GM21619 (cell line): Measurements from ENCODE around the gene PCDHB14.
"Not testable (repeated sequence)": the region's sequence is repeated elsewhere in the genome, so short reads cannot be mapped to it uniquely, and the experiment has no call there.

Experiments used
- ATAC-seq: cut with Tn5 transposase; IDR thresholded peaks from one replicate; pipeline ENCODE4 v1.9.1; 2021; ENCODE audit not compliant: unreplicated experiment

The PCDHB14 gene

DNA sequence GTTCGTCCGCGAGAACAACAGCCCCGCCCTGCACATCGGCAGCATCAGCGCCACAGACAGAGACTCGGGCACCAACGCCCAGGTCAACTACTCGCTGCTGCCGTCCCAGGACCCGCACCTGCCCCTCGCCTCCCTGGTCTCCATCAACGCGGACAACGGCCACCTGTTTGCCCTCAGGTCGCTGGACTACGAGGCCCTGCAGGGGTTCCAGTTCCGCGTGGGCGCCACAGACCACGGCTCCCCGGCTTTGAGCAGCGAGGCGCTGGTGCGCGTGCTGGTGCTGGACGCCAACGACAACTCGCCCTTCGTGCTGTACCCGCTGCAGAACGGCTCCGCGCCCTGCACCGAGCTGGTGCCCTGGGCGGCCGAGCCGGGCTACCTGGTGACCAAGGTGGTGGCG, 12.9 kb upstream of the PCDHB14 start:
- ATAC-seq = not testable (repeated sequence)

DNA sequence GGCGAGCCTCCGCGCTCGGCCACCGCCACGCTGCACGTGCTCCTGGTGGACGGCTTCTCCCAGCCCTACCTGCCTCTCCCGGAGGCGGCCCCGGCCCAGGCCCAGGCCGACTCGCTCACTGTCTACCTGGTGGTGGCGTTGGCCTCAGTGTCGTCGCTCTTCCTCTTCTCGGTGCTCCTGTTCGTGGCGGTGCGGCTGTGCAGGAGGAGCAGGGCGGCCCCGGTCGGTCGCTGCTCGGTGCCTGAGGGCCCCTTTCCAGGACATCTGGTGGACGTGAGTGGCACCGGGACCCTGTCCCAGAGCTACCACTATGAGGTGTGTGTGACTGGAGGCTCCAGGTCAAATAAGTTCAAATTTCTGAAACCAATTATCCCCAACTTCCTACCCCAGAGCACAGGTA, 12.3 kb upstream of the PCDHB14 start:
- ATAC-seq = not testable (repeated sequence)

DNA sequence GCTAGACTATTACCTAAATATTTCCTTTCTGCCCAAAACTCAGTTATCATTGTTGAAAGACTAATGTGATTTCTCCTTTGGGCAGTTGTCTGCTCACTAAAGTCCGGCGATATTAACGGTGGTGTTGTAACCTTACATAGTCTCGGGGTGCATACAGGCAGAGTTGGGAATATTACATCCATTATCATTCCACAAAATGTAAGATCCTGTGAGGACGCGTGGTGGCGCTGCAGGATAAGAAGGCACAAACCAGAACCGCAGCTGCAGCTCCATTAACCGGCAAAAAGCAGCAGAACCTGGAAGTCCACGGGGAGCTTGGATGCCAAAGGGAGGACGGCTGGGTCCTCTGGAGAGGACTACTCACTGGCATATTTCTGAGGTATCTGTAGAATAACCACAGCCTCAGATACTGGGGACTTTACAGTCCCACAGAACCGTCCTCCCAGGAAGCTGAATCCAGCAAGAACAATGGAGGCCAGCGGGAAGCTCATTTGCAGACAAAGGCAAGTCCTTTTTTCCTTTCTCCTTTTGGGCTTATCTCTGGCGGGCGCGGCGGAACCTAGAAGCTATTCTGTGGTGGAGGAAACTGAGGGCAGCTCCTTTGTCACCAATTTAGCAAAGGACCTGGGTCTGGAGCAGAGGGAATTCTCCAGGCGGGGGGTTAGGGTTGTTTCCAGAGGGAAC, 9.3 kb upstream of the PCDHB14 start, which contains the start of gene PCDHB13:
TSS of gene PCDHB13 (plus strand) at position 264 of the 684 bp plus-strand sequence. CDS start at position 469, 205 bp downstream.
- not testable (repeated sequence) for ATAC-seq

DNA sequence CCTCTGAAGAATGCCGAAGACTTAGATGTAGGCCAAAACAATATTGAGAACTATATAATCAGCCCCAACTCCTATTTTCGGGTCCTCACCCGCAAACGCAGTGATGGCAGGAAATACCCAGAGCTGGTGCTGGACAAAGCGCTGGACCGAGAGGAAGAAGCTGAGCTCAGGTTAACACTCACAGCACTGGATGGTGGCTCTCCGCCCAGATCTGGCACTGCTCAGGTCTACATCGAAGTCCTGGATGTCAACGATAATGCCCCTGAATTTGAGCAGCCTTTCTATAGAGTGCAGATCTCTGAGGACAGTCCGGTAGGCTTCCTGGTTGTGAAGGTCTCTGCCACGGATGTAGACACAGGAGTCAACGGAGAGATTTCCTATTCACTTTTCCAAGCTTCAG, 8.6 kb upstream of the PCDHB14 start:
- not testable (repeated sequence) for ATAC-seq

DNA sequence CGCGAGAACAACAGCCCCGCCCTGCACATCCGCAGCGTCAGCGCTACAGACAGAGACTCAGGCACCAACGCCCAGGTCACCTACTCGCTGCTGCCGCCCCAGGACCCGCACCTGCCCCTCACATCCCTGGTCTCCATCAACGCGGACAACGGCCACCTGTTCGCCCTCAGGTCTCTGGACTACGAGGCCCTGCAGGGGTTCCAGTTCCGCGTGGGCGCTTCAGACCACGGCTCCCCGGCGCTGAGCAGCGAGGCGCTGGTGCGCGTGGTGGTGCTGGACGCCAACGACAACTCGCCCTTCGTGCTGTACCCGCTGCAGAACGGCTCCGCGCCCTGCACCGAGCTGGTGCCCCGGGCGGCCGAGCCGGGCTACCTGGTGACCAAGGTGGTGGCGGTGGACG, 7.6 kb upstream of the PCDHB14 start:
- not testable (repeated sequence) for ATAC-seq

DNA sequence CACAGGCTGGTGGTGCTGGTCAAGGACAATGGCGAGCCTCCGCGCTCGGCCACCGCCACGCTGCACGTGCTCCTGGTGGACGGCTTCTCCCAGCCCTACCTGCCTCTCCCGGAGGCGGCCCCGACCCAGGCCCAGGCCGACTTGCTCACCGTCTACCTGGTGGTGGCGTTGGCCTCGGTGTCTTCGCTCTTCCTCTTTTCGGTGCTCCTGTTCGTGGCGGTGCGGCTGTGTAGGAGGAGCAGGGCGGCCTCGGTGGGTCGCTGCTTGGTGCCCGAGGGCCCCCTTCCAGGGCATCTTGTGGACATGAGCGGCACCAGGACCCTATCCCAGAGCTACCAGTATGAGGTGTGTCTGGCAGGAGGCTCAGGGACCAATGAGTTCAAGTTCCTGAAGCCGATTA, 7.1 kb upstream of the PCDHB14 start:
- not testable (repeated sequence) for ATAC-seq

DNA sequence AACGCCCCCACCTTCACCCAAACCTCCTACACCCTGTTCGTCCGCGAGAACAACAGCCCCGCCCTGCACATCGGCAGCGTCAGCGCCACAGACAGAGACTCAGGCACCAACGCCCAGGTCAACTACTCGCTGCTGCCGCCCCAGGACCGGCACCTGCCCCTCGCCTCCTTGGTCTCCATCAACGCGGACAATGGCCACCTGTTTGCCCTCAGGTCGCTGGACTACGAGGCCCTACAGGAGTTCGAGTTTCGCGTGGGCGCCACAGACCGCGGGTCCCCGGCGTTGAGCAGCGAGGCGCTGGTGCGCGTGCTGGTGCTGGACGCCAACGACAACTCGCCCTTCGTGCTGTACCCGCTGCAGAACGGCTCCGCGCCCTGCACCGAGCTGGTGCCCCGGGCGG, 1.7 kb downstream of the PCDHB14 start:
- not testable (repeated sequence) for ATAC-seq

DNA sequence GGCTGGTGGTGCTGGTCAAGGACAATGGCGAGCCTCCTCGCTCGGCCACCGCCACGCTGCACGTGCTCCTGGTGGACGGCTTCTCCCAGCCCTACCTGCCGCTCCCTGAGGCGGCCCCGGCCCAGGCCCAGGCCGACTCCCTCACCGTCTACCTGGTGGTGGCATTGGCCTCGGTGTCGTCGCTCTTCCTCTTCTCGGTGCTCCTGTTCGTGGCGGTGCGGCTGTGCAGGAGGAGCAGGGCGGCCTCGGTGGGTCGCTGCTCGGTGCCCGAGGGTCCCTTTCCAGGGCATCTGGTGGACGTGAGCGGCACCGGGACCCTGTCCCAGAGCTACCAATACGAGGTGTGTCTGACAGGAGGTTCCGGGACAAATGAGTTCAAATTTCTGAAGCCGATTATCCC, 2.3 kb downstream of the PCDHB14 start:
- not testable (repeated sequence) for ATAC-seq

DNA sequence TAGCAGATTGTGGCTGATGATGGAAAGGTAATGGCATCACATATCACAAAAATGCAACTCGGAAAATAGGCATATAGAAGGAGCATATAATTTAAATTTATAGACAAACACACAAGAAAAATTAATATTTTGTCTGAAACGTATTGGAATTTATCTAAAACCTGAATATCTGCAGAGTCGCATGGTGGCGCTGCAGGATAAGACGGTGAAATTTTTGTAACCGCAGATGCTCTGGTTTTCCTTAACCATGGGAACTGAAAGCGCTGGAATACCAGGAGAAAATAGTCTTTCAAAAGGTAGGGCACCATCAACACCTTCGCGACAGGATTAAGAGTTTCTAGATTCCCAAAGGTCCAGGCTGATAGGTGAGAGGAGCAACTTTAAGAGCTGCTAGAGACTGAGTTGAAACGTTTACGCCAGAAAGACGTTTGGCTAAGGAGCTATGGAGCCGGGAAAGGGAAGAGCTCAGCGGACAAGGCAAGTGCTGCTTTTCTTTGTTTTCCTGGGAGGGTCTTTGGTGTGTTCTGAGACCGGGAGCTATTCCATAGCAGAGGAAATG, 11.0 kb downstream of the PCDHB14 start:
- no peak for ATAC-seq

DNA sequence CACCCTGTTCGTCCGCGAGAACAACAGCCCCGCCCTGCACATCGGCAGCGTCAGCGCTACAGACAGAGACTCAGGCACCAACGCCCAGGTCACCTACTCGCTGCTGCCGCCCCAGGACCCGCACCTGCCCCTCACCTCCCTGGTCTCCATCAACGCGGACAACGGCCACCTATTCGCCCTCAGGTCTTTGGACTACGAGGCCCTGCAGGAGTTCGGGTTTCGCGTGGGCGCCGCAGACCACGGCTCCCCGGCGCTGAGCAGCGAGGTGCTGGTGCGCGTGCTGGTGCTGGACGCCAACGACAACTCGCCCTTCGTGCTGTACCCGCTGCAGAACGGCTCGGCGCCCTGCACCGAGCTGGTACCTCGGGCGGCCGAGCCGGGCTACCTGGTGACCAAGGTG, 12.8 kb downstream of the PCDHB14 start:
- not testable (repeated sequence) for ATAC-seq

DNA sequence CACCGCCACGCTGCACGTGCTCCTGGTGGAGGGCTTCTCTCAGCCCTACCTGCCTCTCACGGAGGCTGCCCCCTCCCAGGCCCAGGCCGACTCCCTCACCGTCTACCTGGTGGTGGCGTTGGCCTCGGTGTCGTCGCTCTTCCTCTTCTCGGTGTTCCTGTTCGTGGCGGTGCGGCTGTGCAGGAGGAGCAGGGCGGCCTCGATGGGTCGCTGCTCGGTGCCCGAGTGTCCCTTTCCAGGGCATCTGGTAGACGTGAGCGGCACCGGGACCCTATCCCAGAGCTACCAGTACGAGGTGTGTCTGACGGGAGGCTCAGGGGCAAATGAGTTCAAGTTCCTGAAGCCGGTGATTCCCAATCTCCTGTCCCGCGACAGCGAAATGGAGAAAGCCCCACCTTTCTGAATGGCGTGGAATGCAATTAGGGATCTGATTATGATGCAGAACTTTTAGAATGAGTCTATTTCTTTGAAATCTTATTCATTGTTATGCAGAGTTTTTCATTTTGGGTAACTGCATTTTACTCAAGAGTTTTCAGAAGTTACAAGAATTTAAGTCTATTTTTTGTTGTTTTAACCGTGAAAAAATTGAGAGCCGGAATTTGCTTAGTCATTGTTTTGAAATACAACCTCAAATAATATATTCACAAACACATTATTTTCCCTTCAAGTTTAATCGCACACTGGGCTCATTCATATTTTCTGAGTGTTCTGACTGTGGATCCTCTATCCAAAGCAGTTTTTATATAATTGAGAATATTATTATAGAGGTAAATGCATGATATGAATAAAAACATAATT, 13.6 kb downstream of the PCDHB14 start:
- no peak for ATAC-seq

DNA sequence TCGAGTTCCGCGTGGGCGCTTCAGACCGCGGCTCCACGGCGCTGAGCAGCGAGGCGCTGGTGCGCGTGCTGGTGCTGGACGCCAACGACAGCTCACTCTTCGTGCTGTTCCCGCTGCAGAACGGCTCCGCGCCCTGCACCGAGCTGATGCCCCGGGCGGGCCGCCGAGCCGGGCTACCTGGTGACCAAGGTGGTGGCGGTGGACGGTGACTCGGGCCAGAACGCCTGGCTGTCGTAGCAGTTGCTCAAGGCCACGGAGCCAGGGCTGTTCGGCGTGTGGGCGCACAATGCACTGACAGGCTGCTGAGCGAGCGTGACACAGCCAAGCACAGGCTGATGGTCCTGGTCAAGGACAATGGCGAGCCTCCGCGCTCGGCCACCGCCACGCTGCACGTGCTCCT, 18.4 kb downstream of the PCDHB14 start:
- ATAC-seq = no peak

DNA sequence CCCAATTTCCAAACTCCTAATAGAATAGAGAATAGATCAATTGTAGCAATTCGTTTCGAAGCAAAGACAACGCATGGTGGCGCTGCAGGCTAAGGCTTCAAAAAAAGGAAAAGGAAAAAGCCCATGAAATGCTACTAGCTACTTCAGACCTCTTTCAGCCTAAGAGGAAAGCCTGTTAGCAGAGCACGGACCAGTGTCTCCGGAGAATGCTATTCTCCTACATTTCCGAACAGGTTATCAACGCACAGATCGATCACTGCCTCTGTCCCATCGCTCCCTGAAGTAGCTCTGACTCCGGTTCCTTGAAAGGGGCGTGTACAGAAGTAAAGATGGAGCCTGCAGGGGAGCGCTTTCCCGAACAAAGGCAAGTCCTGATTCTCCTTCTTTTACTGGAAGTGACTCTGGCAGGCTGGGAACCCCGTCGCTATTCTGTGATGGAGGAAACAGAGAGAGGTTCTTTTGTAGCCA, 22.1 kb downstream of the PCDHB14 start, which contains the start of gene PCDHB15:
TSS of gene PCDHB15 (plus strand) at position 146 of the 468 bp plus-strand sequence. CDS start at position 330, 184 bp downstream.
- no peak for ATAC-seq

DNA sequence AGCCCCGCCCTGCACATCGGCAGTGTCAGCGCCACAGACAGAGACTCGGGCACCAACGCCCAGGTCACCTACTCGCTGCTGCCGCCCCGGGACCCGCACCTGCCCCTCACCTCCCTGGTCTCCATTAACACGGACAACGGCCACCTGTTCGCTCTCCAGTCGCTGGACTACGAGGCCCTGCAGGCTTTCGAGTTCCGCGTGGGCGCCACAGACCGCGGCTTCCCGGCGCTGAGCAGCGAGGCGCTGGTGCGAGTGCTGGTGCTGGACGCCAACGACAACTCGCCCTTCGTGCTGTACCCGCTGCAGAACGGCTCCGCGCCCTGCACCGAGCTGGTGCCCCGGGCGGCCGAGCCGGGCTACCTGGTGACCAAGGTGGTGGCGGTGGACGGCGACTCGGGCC, 23.8 kb downstream of the PCDHB14 start:
- ATAC-seq = not testable (repeated sequence)

DNA sequence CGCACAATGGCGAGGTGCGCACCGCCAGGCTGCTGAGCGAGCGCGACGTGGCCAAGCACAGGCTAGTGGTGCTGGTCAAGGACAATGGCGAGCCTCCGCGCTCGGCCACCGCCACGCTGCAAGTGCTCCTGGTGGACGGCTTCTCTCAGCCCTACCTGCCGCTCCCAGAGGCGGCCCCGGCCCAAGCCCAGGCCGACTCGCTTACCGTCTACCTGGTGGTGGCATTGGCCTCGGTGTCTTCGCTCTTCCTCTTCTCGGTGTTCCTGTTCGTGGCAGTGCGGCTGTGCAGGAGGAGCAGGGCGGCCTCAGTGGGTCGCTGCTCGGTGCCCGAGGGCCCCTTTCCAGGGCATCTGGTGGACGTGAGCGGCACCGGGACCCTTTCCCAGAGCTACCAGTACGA, 24.3 kb downstream of the PCDHB14 start:
- ATAC-seq = not testable (repeated sequence)

DNA sequence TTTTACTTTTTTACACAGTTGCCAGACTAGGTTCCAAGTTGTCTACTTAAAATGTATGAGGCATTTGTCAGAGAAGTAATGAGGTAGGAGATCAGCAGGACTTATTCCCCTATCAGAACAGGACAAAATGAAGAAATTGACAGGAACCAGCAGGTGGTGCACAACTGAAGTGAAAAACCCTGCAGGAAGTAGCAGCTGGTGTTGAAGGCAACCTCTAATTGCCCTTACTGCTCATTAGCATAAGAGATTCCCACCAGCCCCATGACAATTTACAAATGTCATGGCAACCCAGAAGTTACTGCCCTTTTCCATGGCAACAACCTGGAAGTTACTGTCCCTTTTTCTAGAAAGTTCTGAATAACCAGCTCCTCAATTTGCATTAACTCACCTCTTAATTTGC, 27.4 kb downstream of the PCDHB14 start:
- no peak for ATAC-seq

DNA sequence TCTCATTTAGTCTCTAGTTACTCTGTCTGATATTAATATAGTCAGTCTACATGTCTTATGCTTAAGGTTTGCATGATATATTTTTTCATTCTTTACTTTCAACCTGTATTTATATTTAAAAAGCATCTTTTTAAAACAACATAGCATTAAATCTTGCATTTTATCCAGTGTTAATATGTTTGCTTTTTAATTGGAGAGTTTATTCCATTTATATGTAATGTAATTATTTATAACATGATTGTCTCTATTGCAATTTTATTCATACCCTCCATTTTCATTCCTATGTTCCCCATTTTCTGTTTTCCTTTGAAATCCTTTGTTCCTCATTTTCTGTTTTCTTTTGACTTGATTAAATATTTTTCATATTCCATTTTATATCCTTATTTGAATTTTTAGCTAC, 35.3 kb downstream of the PCDHB14 start:
- ATAC-seq = no peak

DNA sequence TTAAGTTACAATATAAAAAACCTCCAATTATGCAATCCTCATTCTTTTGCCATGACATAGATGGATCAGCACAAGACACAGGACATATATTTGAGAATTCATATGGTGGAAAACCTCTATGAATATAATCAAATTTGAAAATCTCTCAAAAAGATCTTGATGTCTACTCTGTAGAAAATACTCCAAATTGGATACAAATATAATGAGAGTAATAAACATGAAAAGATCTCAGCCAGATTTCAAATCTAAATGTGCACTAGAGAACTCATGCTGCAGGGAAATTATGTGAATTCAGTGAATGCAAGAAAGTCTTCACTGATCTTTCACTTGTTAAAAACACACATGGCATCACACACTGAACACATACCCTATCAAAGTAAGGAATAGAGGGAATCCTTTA, 35.8 kb downstream of the PCDHB14 start:
- ATAC-seq = no peak

DNA sequence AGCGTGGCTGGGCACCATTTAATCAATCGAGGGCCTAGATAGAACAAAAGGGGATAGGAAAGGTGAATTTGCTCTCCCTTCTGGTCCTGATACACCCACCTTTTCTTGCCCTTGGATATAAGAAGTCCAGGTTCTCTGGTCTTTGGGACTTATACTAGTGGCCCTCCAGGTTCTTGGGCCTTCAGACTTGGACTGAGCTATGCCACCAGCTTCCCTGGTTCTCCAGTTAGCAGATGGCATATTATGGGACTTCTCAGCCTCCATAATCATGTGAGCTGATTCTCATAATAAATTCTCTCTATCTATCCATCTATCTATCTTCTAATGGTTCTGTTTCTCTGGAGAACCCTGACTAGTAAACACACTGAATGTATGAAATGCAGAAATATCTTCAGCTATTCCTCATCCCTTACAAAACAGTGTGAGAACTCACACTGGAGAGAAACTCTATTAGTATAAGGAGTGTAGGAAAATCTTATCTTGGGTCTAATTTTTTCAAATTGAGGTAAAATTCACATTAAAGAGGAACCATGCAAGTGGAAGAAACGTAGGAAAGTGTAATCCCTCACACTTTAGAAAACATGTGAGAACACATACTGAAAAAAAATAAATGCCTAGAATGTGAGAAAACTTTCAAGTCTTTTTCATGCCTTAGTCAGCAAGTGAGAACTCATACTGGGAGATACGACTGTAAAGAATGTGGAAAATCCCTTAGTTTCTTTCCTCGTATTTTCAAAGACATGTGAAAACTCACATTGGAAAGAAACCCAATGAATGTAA, 37.5 kb downstream of the PCDHB14 start:
- no peak for ATAC-seq

DNA sequence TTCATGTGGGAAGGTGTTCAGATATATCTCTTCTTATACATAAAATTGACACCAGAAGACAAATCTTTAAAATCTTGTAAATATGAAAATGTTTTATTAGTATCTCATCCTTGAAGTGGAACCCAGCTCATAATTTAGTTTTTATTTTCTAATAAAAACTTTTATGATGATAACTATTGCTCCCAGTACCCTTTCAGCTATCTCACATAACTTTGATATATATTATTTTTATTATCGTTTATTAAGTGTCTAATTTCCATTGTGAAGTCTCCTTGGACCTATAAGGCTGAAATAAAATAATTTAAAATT, 38.0 kb downstream of the PCDHB14 start:
- no peak for ATAC-seq

DNA sequence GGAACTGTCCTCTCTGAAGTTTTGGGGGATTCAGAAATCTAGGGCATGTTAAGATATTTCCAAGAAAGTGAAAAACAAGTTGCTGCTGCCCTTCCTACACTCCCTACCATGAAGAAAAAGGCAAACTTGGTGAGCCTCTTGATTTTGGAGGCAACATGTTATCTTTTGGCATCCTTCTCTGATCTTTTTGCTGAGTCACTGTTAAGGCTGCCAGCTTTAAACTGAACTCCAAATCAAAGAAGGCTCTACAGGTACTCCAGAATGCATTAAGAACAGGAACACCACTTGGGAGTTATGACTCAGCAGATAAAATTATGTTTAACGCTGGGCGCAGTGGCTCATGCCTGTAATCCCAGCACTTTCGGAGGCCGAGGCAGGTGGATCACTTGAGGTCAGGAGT, 46.1 kb downstream of the PCDHB14 start:
- ATAC-seq = no peak
